H1 (cell line): ENCODE data around the gene FHOD1. TPM values are rescaled to one million over a fixed set of nuclear protein-coding genes. Genes with fewer than 3 reads are reported as not detected.

Source experiments
- CTCF ChIA-PET: fragments of 300-600 bp; sonication (Branson Sonifier 250); formaldehyde crosslinking; loops from one replicate; lab custom pipeline; 2021; ENCODE audit not compliant: partially characterized antibody; lab: Charles Lee
- POLR2A ChIA-PET: fragments of 300-600 bp; sonication (Branson Sonifier 250); formaldehyde crosslinking; loops from one replicate; lab custom pipeline; 2021; ENCODE audit warnings: inconsistent platforms; ENCODE audit not compliant: partially characterized antibody; lab: Charles Lee
- DNase-seq, 2 experiments: peaks; one replicate each; pipeline versions ENCODE4 v3.0.0 to v3.0.0-alpha.2; 2010 to 2022; ENCODE audit warnings: low spot score in 2 of 2, low read depth in 1 of 2, mixed read lengths in 1 of 2
- FAIRE-seq: peaks from 2 replicates; lab custom pipeline; 2011; peaks lifted over from hg19 to GRCh38; lab: Jason Lieb, UNC
- H2AFZ ChIP-seq: 2 replicates; pipeline ENCODE4 v1.8.1; 2012; ENCODE audit warnings: low read length, inconsistent platforms
- H2AK5ac ChIP-seq: 2 replicates; pipeline ENCODE4 v1.6.1; 2013; ENCODE audit warnings: low read depth, low read length
- H2BK120ac ChIP-seq: replicated peaks from 2 replicates; pipeline ENCODE3; 2013; ENCODE audit warnings: low read depth, low read length, inconsistent platforms
- H2BK12ac ChIP-seq: 2 replicates; pipeline ENCODE4 v1.6.1; 2013; ENCODE audit warnings: low read depth, low read length
- H2BK15ac ChIP-seq: 2 replicates; pipeline ENCODE4 v1.6.1; 2013; ENCODE audit warnings: low read length
- H2BK20ac ChIP-seq: 2 replicates; pipeline ENCODE4 v1.6.1; 2013; ENCODE audit warnings: low read length
- H2BK5ac ChIP-seq: 2 replicates; pipeline ENCODE4 v1.6.1; 2013; ENCODE audit warnings: low read depth, low read length
- H3K14ac ChIP-seq: 2 replicates; pipeline ENCODE4 v1.6.1; 2013; ENCODE audit warnings: inconsistent platforms; ENCODE audit not compliant: insufficient read length
- H3K18ac ChIP-seq: 2 replicates; pipeline ENCODE4 v1.6.1; 2013; ENCODE audit warnings: low read length; ENCODE audit errors: extremely low read depth
- H3K23ac ChIP-seq: 2 replicates; pipeline ENCODE4 v1.6.1; 2013; ENCODE audit warnings: inconsistent platforms; ENCODE audit not compliant: insufficient read length
- H3K23me2 ChIP-seq: 2 replicates; pipeline ENCODE4 v1.6.1; 2013; ENCODE audit warnings: low read depth, low read length
- H3K27ac ChIP-seq: 2 replicates; pipeline ENCODE4 v1.6.1; 2011; ENCODE audit warnings: low read depth, low read length, inconsistent platforms
- H3K27me3 ChIP-seq, 4 experiments: replicated peaks in 1 of 4; 1 replicate in 1 of 4; 2 replicates in 3 of 4; pipeline versions ENCODE4 v1.6.1 to v1.8.1; 2011 to 2013; ENCODE audit warnings: low read length in 3 of 4, mild to moderate bottlenecking in 3 of 4, inconsistent platforms in 2 of 4, mixed read lengths in 2 of 4, moderate library complexity in 1 of 4; ENCODE audit not compliant: control insufficient read depth in 3 of 4, insufficient read depth in 3 of 4; ENCODE audit errors: extremely low read depth in 1 of 4
- H3K36me3 ChIP-seq, 4 experiments: 2 replicates each; pipeline versions ENCODE4 v1.6.1 to v1.8.1; 2011 to 2013; ENCODE audit warnings: mild to moderate bottlenecking in 4 of 4, low read length in 3 of 4, moderate library complexity in 2 of 4, control low read depth in 1 of 4, inconsistent platforms in 1 of 4; ENCODE audit not compliant: insufficient read depth in 4 of 4, control insufficient read depth in 2 of 4
- H3K4ac ChIP-seq: replicated peaks from 2 replicates; pipeline ENCODE3; 2013; ENCODE audit warnings: low read length, low read depth, mixed read lengths, inconsistent platforms; ENCODE audit not compliant: insufficient read length
- H3K4me1 ChIP-seq, 4 experiments: replicated peaks in 1 of 4; 1 replicate in 1 of 4; 2 replicates in 3 of 4; pipeline versions ENCODE4 v1.6.1 to v1.8.1; 2011 to 2013; ENCODE audit warnings: low read length in 3 of 4, inconsistent platforms in 2 of 4, mixed read lengths in 1 of 4; ENCODE audit not compliant: insufficient read depth in 4 of 4, control insufficient read depth in 3 of 4
- H3K4me2 ChIP-seq, 2 experiments: 2 replicates each; pipeline versions ENCODE4 v1.6.1 to v1.8.1; 2011 to 2013; ENCODE audit warnings: low read depth in 2 of 2, low read length in 2 of 2, control low read depth in 1 of 2, inconsistent platforms in 1 of 2, mild to moderate bottlenecking in 1 of 2; ENCODE audit not compliant: insufficient read depth in 1 of 2
- H3K4me3 ChIP-seq, 4 experiments: fragments of 200-600, 300-600 bp in 1 of 4; sonication (generic), shearing (Covaris generic), sonication (Bioruptor Twin) in 1 of 4; 2 replicates each; pipeline versions ENCODE4 v1.5.1 to v1.8.1; 2011 to 2016; ENCODE audit warnings: low read length in 4 of 4, low read depth in 3 of 4, control low read depth in 2 of 4, inconsistent platforms in 2 of 4, mild to moderate bottlenecking in 2 of 4, mixed read lengths in 1 of 4, moderate library complexity in 1 of 4; ENCODE audit not compliant: insufficient read depth in 2 of 4; ENCODE audit errors: extremely low read depth in 1 of 4
- H3K56ac ChIP-seq: replicated peaks from 2 replicates; pipeline ENCODE3; 2013; ENCODE audit warnings: low read depth, mild to moderate bottlenecking, mixed read lengths, low read length, inconsistent platforms; ENCODE audit not compliant: insufficient read length
- H3K79me1 ChIP-seq: 2 replicates; pipeline ENCODE4 v1.6.1; 2013; ENCODE audit warnings: low read depth, low read length, control low read depth
- H3K79me2 ChIP-seq, 2 experiments: 2 replicates each; pipeline versions ENCODE4 v1.6.1 to v1.8.1; 2012 to 2013; ENCODE audit warnings: low read length in 2 of 2, mild to moderate bottlenecking in 2 of 2, inconsistent platforms in 1 of 2; ENCODE audit not compliant: insufficient read depth in 2 of 2, control insufficient read depth in 1 of 2
- H3K9ac ChIP-seq, 4 experiments: replicated peaks in 1 of 4; 1 replicate in 1 of 4; 2 replicates in 3 of 4; pipeline versions ENCODE4 v1.6.1 to v1.8.1; 2011 to 2013; ENCODE audit warnings: low read depth in 3 of 4, low read length in 3 of 4, control low read depth in 2 of 4, mild to moderate bottlenecking in 2 of 4, moderate library complexity in 2 of 4, inconsistent platforms in 1 of 4; ENCODE audit errors: extremely low read depth in 1 of 4
- H3K9me3 ChIP-seq, 2 experiments: 2 replicates each; pipeline versions ENCODE4 v1.6.1 to v1.8.1; 2012 to 2013; ENCODE audit warnings: mild to moderate bottlenecking in 2 of 2, moderate library complexity in 2 of 2, control low read depth in 1 of 2, inconsistent platforms in 1 of 2, low read depth in 1 of 2, low read length in 1 of 2, mixed read lengths in 1 of 2; ENCODE audit not compliant: insufficient read depth in 2 of 2
- H4K20me1 ChIP-seq, 2 experiments: replicated peaks in 1 of 2; 2 replicates each; pipeline versions ENCODE3 to v1.8.1; 2011 to 2013; ENCODE audit warnings: inconsistent platforms in 2 of 2, low read length in 2 of 2, mild to moderate bottlenecking in 1 of 2; ENCODE audit not compliant: insufficient read depth in 2 of 2, control insufficient read depth in 1 of 2
- H4K5ac ChIP-seq: 2 replicates; pipeline ENCODE4 v1.6.1; 2013; ENCODE audit warnings: low read length, low read depth, mixed read lengths, inconsistent platforms; ENCODE audit not compliant: insufficient read length
- H4K8ac ChIP-seq: 2 replicates; pipeline ENCODE4 v1.8.0; 2013; ENCODE audit warnings: mild to moderate bottlenecking, moderate library complexity, low read length, inconsistent platforms; ENCODE audit not compliant: insufficient read depth; ENCODE audit errors: extremely low read depth
- H4K91ac ChIP-seq: replicated peaks from 2 replicates; pipeline ENCODE3; 2013; ENCODE audit warnings: low read length, mixed read lengths, inconsistent platforms; ENCODE audit not compliant: insufficient read length
- BACH1 ChIP-seq: IDR thresholded peaks from 2 replicates; pipeline ENCODE4 v1.6.1; 2012; ENCODE audit warnings: low read length, improper control_type of control experiment
- BCL11A ChIP-seq, 2 experiments: IDR thresholded peaks; one replicate each; pipeline ENCODE4 v1.6.1; 2011; ENCODE audit warnings: low read depth in 2 of 2, low read length in 2 of 2, mild to moderate bottlenecking in 2 of 2
- CEBPB ChIP-seq: IDR thresholded peaks from 2 replicates; pipeline ENCODE4 v1.6.1; 2012; ENCODE audit warnings: low read depth, low read length
- FOSL1 ChIP-seq: IDR thresholded peaks from 2 replicates; pipeline ENCODE4 v1.6.1; 2011; ENCODE audit warnings: mild to moderate bottlenecking, low read depth, low read length, moderate library complexity; ENCODE audit not compliant: insufficient read depth
- JUN ChIP-seq: IDR thresholded peaks from 2 replicates; pipeline ENCODE4 v1.6.1; 2011; ENCODE audit warnings: low read depth, mild to moderate bottlenecking, improper control_type of control experiment, low read length
- MAFK ChIP-seq: IDR thresholded peaks from 2 replicates; pipeline ENCODE4 v1.6.1; 2012; ENCODE audit warnings: low read depth, mild to moderate bottlenecking, improper control_type of control experiment, low read length
- NANOG ChIP-seq: IDR thresholded peaks from 2 replicates; pipeline ENCODE4 v1.6.1; 2011; ENCODE audit warnings: low read length, low read depth, mild to moderate bottlenecking, inconsistent platforms; ENCODE audit not compliant: insufficient read depth, poor library complexity, severe bottlenecking
- NRF1 ChIP-seq: IDR thresholded peaks from 2 replicates; pipeline ENCODE4 v1.6.1; 2011; ENCODE audit warnings: mild to moderate bottlenecking, low read depth, low read length, improper control_type of control experiment
- SAP30 ChIP-seq: fragments of 300-600 bp; sonication (generic); IDR thresholded peaks from 2 replicates; pipeline ENCODE4 v1.7.1; 2012; ENCODE audit warnings: low read length, moderate library complexity, mild to moderate bottlenecking, inconsistent platforms; ENCODE audit not compliant: insufficient read depth, insufficient replicate concordance
- SP2 ChIP-seq: IDR thresholded peaks from 2 replicates; pipeline ENCODE4 v1.6.1; 2012; ENCODE audit warnings: mild to moderate bottlenecking, low read length, inconsistent platforms
- SRF ChIP-seq: IDR thresholded peaks from 2 replicates; pipeline ENCODE4 v1.6.1; 2011; ENCODE audit warnings: mild to moderate bottlenecking, low read depth, low read length, moderate library complexity
- TCF12 ChIP-seq: IDR thresholded peaks from 2 replicates; pipeline ENCODE4 v1.6.1; 2011; ENCODE audit warnings: low read depth, mild to moderate bottlenecking, low read length
- WGBS, 2 experiments: shearing (Covaris generic) in 1 of 2; methylation state at CpG; one replicate each; pipeline versions ENCODE4 v1.1.6 to v1.1.7; 2013 to 2015; ENCODE audit warnings: low lambda C conversion rate in 2 of 2, mixed read lengths in 2 of 2, inconsistent platforms in 1 of 2, low coverage in 1 of 2, missing lambda C conversion rate in 1 of 2; ENCODE audit not compliant: insufficient replicate concordance in 2 of 2, insufficient coverage in 1 of 2, insufficient read length in 1 of 2; ENCODE audit errors: extremely low coverage in 1 of 2, missing lambda C conversion rate in 1 of 2; 5-methylcytosine and 5-hydroxymethylcytosine counted together
- polyA plus RNA-seq, 7 experiments: library from polyadenylated mRNA; depleted of rRNA in 3 of 7; stranded (reverse) in 5 of 7; unstranded in 2 of 7; fragments of >200 nt in 5 of 7; fragments of 200-250 nt in 2 of 7; gene quantifications; 1 replicate in 5 of 7; 2 replicates in 1 of 7; 4 replicates in 1 of 7; pipeline versions ENCODE4 v1.2.1 to v1.2.3, GENCODE V29; 2011 to 2013; ENCODE audit warnings: missing spikeins in 2 of 7, mixed read lengths in 2 of 7
- total RNA-seq: library from RNA; stranded (reverse); fragmentation: NEBNext Ultra II Directional; extraction: Animal tissue kit (Norgen Biotek cat#: 25700); gene quantifications from 2 replicates; pipeline ENCODE4 v1.2.1, GENCODE V29; 2021
- TF ChIP-seq, protein P1 (sequence below): IDR thresholded peaks from 2 replicates; pipeline ENCODE4 v1.6.1; 2012; ENCODE audit warnings: inconsistent platforms

The FHOD1 gene
- total and polyA plus RNA-seq, 2 of the 8 experiments (the other 6 are each of a cell fraction or from before 2014, with no cell fraction given) = 31.3 to 60.7 TPM

DNA sequence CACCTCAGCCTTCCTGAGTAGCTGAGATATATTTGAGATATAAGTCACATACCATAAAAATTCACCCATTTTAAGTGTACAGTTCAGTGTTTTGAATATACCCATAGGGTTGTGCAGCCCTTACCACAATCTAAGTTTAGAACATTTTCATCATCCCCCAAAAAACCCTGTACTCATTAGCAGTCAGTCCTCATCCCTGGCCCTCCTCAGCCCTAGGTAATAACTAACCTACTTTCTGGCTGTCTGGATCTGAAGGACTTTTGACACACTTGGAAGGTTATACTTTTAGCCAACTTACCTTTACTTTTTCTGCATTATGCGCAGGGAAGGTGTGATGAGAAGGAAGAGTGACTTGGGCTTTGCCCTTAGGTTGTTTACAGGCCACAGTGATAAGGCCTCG lies 28.0 kb upstream of the FHOD1 start:
- no peak overlapping the region for H2BK5ac ChIP-seq
- H3K4me1 ChIP-seq = no peaks in the 10 kb centered on the region
- H2BK12ac ChIP-seq = no peak overlapping the region
- no peak for FAIRE-seq
- H3K56ac ChIP-seq = no peak overlapping the region
- 78% methylated on average over 2 of the region's 2 CpGs; no CpG with 5 or more reads in 1 of the 2 experiments for WGBS, 2 experiments
- H2BK15ac ChIP-seq = no peak overlapping the region
- peaks cover 4% of the 10 kb centered on the region; the same call in 1 of the 2 replicates for H3K23me2 ChIP-seq
- no peak overlapping the region for H3K27ac ChIP-seq
- H3K14ac ChIP-seq = no peak overlapping the region
- H2BK20ac ChIP-seq = no peak overlapping the region
- H3K79me1 ChIP-seq = no peaks in the 10 kb centered on the region
- no peaks in the 10 kb centered on the region; a peak in 1 of 8 replicates for H3K36me3 ChIP-seq
- CTCF ChIA-PET = interaction anchor here (1.9 kb wide), 1 partner anchor 10 kb away, joined by 8 read pairs; no protein-coding TSS in a partner anchor
- H4K8ac ChIP-seq = no peak overlapping the region
- no peak overlapping the region for H3K4me2 ChIP-seq
- H4K20me1 ChIP-seq = no peaks in the 10 kb centered on the region
- H3K9me3 ChIP-seq = no peaks in the 10 kb centered on the region
- H3K27me3 ChIP-seq = peaks cover 0 to 15% (median 11%) of the 10 kb centered on the region in 4 experiments; a peak in 5 of 7 replicates
- H3K18ac ChIP-seq = no peak overlapping the region
- POLR2A ChIA-PET = no interaction called here
- H3K4ac ChIP-seq = no peak overlapping the region
- H4K5ac ChIP-seq = no peak overlapping the region
- no peak overlapping the region for H3K23ac ChIP-seq
- H3K9ac ChIP-seq = no peak overlapping the region
- no peak overlapping the region for H2BK120ac ChIP-seq
- H3K79me2 ChIP-seq = no peaks in the 10 kb centered on the region
- H2AFZ ChIP-seq = no peak overlapping the region
- no peak for DNase-seq
- no peak overlapping the region for H2AK5ac ChIP-seq
- no peak overlapping the region for H4K91ac ChIP-seq
- no peak overlapping the region for H3K4me3 ChIP-seq
- TF ChIP-seq SP2 (no peak), MAFK (no peak), SAP30 (no peak), BCL11A (IDR thresholded peaks at IDR 0.05; ENCODE audit: low read depth in 2 of 2, low read length in 2 of 2) (no peak), SRF (no peak), JUN (no peak), NANOG (no peak), TCF12 (no peak), NRF1 (no peak), BACH1 (no peak), FOSL1 (no peak), CEBPB (no peak)
- TF ChIP-seq, protein P1, sequence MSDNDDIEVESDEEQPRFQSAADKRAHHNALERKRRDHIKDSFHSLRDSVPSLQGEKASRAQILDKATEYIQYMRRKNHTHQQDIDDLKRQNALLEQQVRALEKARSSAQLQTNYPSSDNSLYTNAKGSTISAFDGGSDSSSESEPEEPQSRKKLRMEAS = no peak
